Right lobe of liver (tissue), 6 donors: ENCODE measurements around the gene NME3. TPM values are rescaled to one million over a fixed set of nuclear protein-coding genes. Genes with fewer than 3 reads are reported as not detected.
"Not testable (repeated sequence)": the region's sequence is repeated elsewhere in the genome, so short reads cannot be mapped to it uniquely, and the experiment has no call there.

Source experiments
- ATAC-seq, 4 donors: fragments of 200-7000 bp; cut with Tn5 transposase; one replicate each; pipeline ENCODE4 v1.9.1; 2020; ENCODE audit warnings: mild to moderate bottlenecking in 4 of 4, moderate library complexity in 4 of 4
- DNase-seq, 3 donors: peaks; one replicate each; pipeline ENCODE4 v3.0.0-alpha.2; 2020
- H3K27ac ChIP-seq, 3 donors: fragments of 200-600 bp; one replicate each; pipeline ENCODE4 v1.8.0; 2022
- H3K27me3 ChIP-seq, 2 donors: fragments of 200-600 bp; one replicate each; pipeline ENCODE4 v1.8.0; 2022
- H3K36me3 ChIP-seq, 4 donors: fragments of 200-600 bp; sonication (generic) in 1 of 4; one replicate each; pipeline versions ENCODE4 v1.5.1 to v1.8.0; 2017 to 2022; ENCODE audit warnings: control low read depth in 1 of 4
- H3K4me1 ChIP-seq, 4 donors: fragments of 200-600 bp; sonication (generic) in 1 of 4; one replicate each; pipeline versions ENCODE4 v1.5.1 to v1.8.0; 2017 to 2022; ENCODE audit warnings: control low read depth in 1 of 4
- H3K4me3 ChIP-seq, 3 donors: fragments of 200-600 bp; one replicate each; pipeline ENCODE4 v1.8.0; 2022
- H3K9me3 ChIP-seq, 4 donors: fragments of 200-600 bp; sonication (generic) in 1 of 4; one replicate each; pipeline versions ENCODE4 v1.5.1 to v1.8.0; 2017 to 2022; ENCODE audit warnings: control low read depth in 1 of 4
- POLR2A ChIP-seq: fragments of 450-650 bp; IDR thresholded peaks from one replicate; pipeline ENCODE4 v1.6.1; 2017; ENCODE audit warnings: antibody characterized with exemption, mild to moderate bottlenecking
- WGBS: methylation state at CpG from one replicate; pipeline ENCODE4 v1.1.6; 2018; ENCODE audit warnings: low coverage, low lambda C conversion rate; ENCODE audit not compliant: insufficient coverage; ENCODE audit errors: missing lambda C conversion rate; 5-methylcytosine and 5-hydroxymethylcytosine counted together
- intact Hi-C, 2 donors: fragments of 100-400 bp; cut with DNase I; formaldehyde crosslinking; loops; one replicate each; pipeline versions ENCODE4 v1.11.2 to v1.14.1; 2022
- total RNA-seq, 6 experiments: library from RNA; depleted of rRNA in 2 of 6; stranded (reverse); fragments of >200 nt in 2 of 6; fragmentation: NEBNext Ultra II Directional in 3 of 6; extraction: Animal tissue kit (Norgen Biotek cat#: 25700) in 3 of 6; gene quantifications; one replicate each; pipeline versions ENCODE4 v1.1.0 to v1.2.4, GENCODE V29; 2016 to 2023
- TF ChIP-seq, protein P1 (sequence below), 4 donors: fragments of 200-600 bp in 3 of 4; fragments of 450-650 bp in 1 of 4; IDR thresholded peaks; one replicate each; pipeline versions ENCODE4 v1.5.1 to v1.8.0; 2016 to 2022; ENCODE audit warnings: antibody characterized with exemption in 4 of 4, mild to moderate bottlenecking in 2 of 4
- donor health status: DM: no; HTN: yes; CAD: no.
- donor health status: DM: no; HTN: no; CAD: no.
- donor health status: DM: no; HTN: no; CAD: no.
- donor health status: DM: no; HTN: yes; CAD: no.
- donor health status: DM: no; HTN: yes; CAD: no.

NME3 gene
- total RNA-seq, 6 experiments from 2014 or later = 17.9 to 36.1 (median 23.2) TPM

DNA sequence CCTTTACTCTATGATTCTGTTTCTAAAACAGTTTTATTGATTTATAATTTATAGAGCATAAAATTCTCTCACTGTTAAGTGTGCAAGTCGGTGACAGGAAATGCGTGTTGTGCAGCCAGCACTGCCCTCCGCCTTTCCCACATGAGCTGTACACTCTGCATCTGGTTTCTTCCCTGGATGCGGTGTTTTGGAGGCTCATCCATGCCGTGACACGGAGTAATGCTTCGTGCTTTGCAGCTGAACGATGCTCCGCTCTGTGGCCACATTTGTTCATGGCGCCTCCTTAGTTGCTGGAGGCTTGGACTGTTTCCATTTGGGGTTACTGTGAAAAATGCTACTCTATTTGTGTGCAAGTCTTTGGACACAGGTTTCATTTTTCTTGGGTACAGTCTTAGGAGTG lies 29.4 kb upstream of the NME3 start:
- TF ChIP-seq, protein P1, sequence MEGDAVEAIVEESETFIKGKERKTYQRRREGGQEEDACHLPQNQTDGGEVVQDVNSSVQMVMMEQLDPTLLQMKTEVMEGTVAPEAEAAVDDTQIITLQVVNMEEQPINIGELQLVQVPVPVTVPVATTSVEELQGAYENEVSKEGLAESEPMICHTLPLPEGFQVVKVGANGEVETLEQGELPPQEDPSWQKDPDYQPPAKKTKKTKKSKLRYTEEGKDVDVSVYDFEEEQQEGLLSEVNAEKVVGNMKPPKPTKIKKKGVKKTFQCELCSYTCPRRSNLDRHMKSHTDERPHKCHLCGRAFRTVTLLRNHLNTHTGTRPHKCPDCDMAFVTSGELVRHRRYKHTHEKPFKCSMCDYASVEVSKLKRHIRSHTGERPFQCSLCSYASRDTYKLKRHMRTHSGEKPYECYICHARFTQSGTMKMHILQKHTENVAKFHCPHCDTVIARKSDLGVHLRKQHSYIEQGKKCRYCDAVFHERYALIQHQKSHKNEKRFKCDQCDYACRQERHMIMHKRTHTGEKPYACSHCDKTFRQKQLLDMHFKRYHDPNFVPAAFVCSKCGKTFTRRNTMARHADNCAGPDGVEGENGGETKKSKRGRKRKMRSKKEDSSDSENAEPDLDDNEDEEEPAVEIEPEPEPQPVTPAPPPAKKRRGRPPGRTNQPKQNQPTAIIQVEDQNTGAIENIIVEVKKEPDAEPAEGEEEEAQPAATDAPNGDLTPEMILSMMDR (IDR thresholded peaks at IDR 0.05) = no peak
- no peak for TF ChIP-seq POLR2A
- no peak overlapping the region for H3K27ac ChIP-seq
- intact Hi-C loops = no loop called here
- no peaks in the 10 kb centered on the region for H3K9me3 ChIP-seq
- ATAC-seq = no peak
- no peaks in the 10 kb centered on the region for H3K36me3 ChIP-seq
- no peak overlapping the region for H3K4me3 ChIP-seq
- no peaks in the 10 kb centered on the region for H3K4me1 ChIP-seq
- H3K27me3 ChIP-seq = no peaks in the 10 kb centered on the region
- DNase-seq = no peak
- WGBS = 74% methylated on average over 8 of the region's 10 CpGs

DNA sequence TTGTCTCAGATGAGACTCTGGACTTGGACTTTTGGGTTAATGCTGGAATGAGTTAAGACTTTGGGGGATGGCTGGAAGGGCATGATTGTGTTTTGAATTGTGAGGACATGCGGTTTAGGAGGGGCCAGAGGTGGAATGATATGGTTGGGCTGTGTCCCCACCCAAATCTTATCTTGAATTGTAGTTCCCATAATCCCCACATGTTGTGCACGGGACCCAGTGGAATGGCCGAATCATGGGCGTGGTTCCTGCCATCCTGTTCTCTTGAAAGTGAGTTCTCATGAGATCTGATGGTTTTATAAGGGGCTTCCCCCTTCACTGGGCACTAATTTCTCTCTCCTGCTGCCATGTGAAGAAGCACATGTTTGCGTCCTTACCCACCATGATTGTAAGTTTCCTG lies 27.9 kb upstream of the NME3 start:
- H3K4me1 ChIP-seq = peaks cover 0 to 13% (median 0%) of the 10 kb centered on the region in 4 donors
- H3K9me3 ChIP-seq, intact Hi-C loops, DNase-seq, H3K27me3 ChIP-seq, ATAC-seq, H3K36me3 ChIP-seq, H3K4me3 ChIP-seq, H3K27ac ChIP-seq: not testable (repeated sequence)
- 73% methylated on average over 2 of the region's 5 CpGs for WGBS

DNA sequence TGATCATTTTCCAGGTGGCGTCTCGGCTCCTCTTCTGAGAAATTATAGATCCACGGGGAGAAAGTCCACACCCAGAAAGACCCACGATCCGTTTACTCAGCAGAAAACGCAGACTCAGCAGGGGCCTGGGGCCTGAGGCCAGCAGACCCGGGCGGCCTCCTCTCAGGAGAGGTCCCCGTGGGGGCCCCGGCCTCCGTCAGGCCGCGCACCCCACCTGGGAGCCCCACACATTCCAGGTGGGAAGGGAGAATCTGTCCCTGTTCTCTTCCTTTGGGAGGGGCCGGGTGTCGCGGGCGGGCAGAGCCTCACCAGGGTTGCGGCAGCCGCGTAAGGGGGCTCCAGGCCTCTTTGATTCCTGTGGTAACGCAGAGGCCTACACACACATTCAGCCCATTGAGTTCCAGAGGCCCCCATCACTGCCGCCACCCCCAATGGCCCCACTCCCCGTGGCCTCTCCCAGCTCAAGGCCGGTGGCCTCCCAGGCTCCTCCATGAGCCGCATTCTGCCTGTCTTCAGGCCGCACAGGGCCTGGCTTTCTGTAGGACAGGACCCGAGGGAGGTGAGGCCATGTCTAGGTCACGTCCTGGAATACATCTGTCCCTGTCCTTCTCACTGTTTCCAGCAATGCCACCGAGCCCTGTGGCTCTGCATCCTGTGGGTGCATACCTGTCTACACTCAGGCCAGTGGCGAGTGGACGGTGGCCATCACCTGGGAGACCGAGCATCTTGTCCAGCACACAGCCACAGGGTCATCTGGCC lies 23.7 kb upstream of the NME3 start:
- Histone ChIP-seq H3K9me3 (no peaks in the 10 kb centered on the region), H3K4me3 (peak overlapping the region in 2 of 3 donors; percentile 73 to 74), H3K4me1 (peaks cover 0 to 38% (median 6%) of the 10 kb centered on the region in 4 donors), H3K27me3 (no peaks in the 10 kb centered on the region), H3K27ac (peak overlapping the region in 1 of 3 donors; percentile 31), H3K36me3 (peaks cover 0 to 9% (median 2%) of the 10 kb centered on the region in 4 donors)
- WGBS = 37% methylated on average over 9 of the region's 32 CpGs
- DNase-seq (peak in 1 of 3 donors; percentile 24), ATAC-seq (peak in 1 of 4 donors; percentile 3)
- intact Hi-C loops = no loop called here
- TF ChIP-seq, protein P1 (IDR thresholded peaks at IDR 0.05) = no peak
- no peak for TF ChIP-seq POLR2A

DNA sequence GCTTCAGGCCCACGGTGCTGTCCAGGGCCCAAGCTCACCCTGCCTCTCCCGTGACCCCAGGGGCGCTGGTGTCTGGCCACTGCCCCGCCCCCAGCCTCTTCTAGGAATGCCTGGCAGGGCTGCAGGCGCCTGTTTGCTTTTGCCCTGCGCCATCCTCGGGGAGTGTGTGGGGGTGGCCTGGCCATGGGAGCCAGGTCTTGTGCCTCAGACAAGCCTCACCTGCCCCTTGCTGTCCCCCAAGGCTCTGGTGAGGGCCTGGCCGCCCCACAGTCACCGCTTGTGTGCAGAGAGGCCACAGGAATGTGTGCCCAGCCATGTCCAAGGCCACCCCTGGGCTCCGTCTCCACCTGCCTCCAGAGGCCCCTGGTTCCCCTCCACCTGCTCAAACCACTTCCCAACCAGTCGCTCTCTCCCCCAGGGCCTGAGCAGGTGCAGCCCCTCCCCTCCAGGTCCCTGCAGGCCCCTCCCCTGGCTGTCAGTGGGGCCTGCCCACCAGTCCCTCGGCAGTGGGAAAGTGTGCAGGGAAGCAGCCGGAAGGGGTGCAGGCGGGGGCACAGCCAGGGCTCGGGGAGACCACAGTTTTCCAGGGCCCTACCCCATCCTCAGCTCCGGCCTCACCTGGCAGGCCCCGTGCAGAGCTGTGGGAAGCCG lies 23.0 kb upstream of the NME3 start:
- 40% methylated on average over 3 of the region's 18 CpGs for WGBS
- DNase-seq = peak; percentile 82 to 93 (median 90)
- no peak for TF ChIP-seq POLR2A
- TF ChIP-seq, protein P1 (IDR thresholded peaks at IDR 0.05) = no peak
- Histone ChIP-seq H3K27me3 (no peaks in the 10 kb centered on the region), H3K27ac (peak overlapping the region in 2 of 3 donors; percentile 73 to 78), H3K4me1 (peaks cover 0 to 38% (median 6%) of the 10 kb centered on the region in 4 donors), H3K4me3 (peak overlapping the region; percentile 45 to 74 (median 73)), H3K9me3 (no peaks in the 10 kb centered on the region), H3K36me3 (peaks cover 0 to 13% (median 3%) of the 10 kb centered on the region in 4 donors)
- intact Hi-C loops = no loop called here
- peak; percentile 73 to 82 (median 76) for ATAC-seq
